Activated naive CD8-positive, alpha-beta T cell treated with anti-CD3 and anti-CD28 coated beads for 36 hours (primary cell): ENCODE measurements around the gene PLEKHG5. TPM values are rescaled to one million over a fixed set of nuclear protein-coding genes. Genes with fewer than 3 reads are reported as not detected.
"Not testable (repeated sequence)": the region's sequence is repeated elsewhere in the genome, so short reads cannot be mapped to it uniquely, and the experiment has no call there.

Source experiments
- DNase-seq: peaks from one replicate; pipeline ENCODE4 v3.0.0; 2021
- H3K27ac Mint-ChIP-seq: one replicate; pipeline ENCODE4 v1.8.0; 2022; ENCODE audit warnings: mild to moderate bottlenecking, moderate library complexity, mixed read lengths
- H3K27me3 Mint-ChIP-seq: one replicate; pipeline ENCODE4 v1.8.0; 2022; ENCODE audit warnings: mild to moderate bottlenecking, mixed read lengths
- H3K36me3 Mint-ChIP-seq: one replicate; pipeline ENCODE4 v1.8.0; 2021; ENCODE audit warnings: mild to moderate bottlenecking, mixed read lengths
- H3K4me1 Mint-ChIP-seq: one replicate; pipeline ENCODE4 v1.8.0; 2021; ENCODE audit warnings: mixed read lengths
- H3K4me3 Mint-ChIP-seq: one replicate; pipeline ENCODE4 v1.8.0; 2022; ENCODE audit warnings: mild to moderate bottlenecking, moderate library complexity, mixed read lengths
- H3K9me3 Mint-ChIP-seq: one replicate; pipeline ENCODE4 v1.8.0; 2022; ENCODE audit warnings: mixed read lengths
- total RNA-seq, 2 experiments: library from RNA; stranded (reverse); gene quantifications; one replicate each; pipeline ENCODE4 v1.2.3, GENCODE V29; 2021

The PLEKHG5 gene
- total RNA-seq, 2 experiments from 2014 or later = 2.2 to 2.3 TPM

DNA sequence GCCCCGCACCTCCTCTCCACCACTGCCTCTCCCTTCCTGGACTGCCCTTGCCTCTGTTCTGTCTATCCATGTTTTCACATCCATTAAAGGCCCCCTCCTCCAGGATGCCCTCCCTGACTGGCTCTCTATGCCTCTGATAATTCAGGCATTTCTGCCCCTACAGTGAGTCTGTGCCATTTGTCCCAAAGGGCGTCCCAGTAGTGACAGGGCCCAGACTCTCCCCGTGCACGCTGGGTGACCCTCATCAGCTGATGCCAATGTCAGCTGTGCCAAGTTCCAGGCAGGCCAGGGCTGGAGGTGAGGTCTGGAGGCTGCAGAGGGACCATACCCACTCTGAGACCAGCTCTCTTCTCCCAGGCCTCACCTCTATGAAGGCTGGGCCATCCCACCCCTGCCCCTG is 3.2 kb upstream of the PLEKHG5 start:
- Mint-ChIP-seq H3K4me3 (no peak overlapping the region), H3K4me1 (peaks cover 24% of the 10 kb centered on the region), H3K27ac (no peak overlapping the region), H3K27me3 (no peaks in the 10 kb centered on the region), H3K36me3 (no peaks in the 10 kb centered on the region), H3K9me3 (no peaks in the 10 kb centered on the region)
- no peak for DNase-seq

GRCh38 chr1:6493834-6494223 is 2.4 kb upstream of the PLEKHG5 start:
- not testable (repeated sequence) for H3K9me3 Mint-ChIP-seq, DNase-seq, H3K27me3 Mint-ChIP-seq, H3K27ac Mint-ChIP-seq, H3K4me3 Mint-ChIP-seq, H3K36me3 Mint-ChIP-seq
- peaks cover 24% of the 10 kb centered on the region for H3K4me1 Mint-ChIP-seq

- DNase-seq = no peak
- Mint-ChIP-seq H3K9me3 (no peaks in the 10 kb centered on the region), H3K4me3 (peak overlapping the region; percentile 82), H3K4me1 (peaks cover 19% of the 10 kb centered on the region), H3K36me3 (no peaks in the 10 kb centered on the region), H3K27ac (peak overlapping the region; percentile 62), H3K27me3 (peaks cover 5% of the 10 kb centered on the region)
Measured at GRCh38 chr1:6491966-6492365, 499 bp upstream of the PLEKHG5 start.

GRCh38 chr1:6491081-6491449 is 402 bp downstream of the PLEKHG5 start:
- no peak for DNase-seq

DNA sequence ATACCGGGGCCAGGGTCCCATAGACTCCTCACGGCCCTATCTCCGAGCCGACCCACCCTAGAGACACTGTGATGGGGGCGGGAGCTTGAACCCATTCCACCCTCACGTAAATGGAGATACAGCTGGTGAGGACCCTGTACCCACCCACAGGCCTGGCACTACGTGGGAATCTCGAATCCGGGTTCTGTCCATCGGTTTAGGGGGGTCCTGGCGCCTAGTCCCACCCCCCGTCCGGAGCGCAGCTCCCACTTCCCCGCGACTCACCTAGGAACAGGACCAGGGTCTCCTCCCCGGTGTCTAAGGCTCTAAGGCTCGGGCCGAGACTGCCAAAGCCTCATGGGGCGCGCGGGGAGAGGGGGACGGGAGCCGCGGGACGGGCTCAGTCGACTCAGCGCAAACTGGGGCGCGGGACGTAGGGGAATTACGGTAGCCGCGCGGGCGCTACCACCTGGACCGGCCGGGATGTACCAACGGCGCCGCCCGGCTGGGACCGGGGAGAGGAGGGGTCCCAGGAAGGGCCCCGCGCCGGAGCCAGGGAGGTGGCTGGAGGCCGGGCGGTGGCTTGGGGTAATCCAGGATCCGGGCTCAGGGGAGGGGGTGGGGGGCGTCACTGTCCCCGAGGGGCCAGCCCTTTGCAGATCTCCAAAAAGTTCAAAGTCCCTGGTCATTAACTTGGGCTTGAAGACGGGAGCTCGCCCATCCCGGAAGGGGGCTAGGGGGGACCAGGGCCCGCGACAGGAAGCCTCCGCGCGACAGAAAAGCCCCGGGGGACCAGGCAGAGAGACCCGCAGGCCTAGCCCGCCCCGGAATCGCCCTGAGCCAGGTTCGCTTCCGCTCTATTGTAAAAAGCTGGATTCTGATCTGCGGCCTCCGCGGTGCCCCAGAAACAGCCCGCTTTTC is 1.0 kb downstream of the PLEKHG5 start:
- H3K36me3 Mint-ChIP-seq = no peaks in the 10 kb centered on the region
- H3K4me1 Mint-ChIP-seq = peaks cover 25% of the 10 kb centered on the region
- H3K27me3 Mint-ChIP-seq = peaks cover 18% of the 10 kb centered on the region
- H3K9me3 Mint-ChIP-seq = no peaks in the 10 kb centered on the region
- peak overlapping the region; percentile 60 for H3K27ac Mint-ChIP-seq
- H3K4me3 Mint-ChIP-seq = peak overlapping the region; percentile 82
- peak; percentile 75 for DNase-seq

More at GRCh38 chr1:6491081-6491449, 402 bp downstream of the PLEKHG5 start:
- Mint-ChIP-seq H3K4me1 (peaks cover 28% of the 10 kb centered on the region), H3K27ac (peak overlapping the region; percentile 62), H3K36me3 (no peaks in the 10 kb centered on the region), H3K9me3 (no peaks in the 10 kb centered on the region), H3K4me3 (peak overlapping the region; percentile 82), H3K27me3 (peaks cover 13% of the 10 kb centered on the region)

DNA sequence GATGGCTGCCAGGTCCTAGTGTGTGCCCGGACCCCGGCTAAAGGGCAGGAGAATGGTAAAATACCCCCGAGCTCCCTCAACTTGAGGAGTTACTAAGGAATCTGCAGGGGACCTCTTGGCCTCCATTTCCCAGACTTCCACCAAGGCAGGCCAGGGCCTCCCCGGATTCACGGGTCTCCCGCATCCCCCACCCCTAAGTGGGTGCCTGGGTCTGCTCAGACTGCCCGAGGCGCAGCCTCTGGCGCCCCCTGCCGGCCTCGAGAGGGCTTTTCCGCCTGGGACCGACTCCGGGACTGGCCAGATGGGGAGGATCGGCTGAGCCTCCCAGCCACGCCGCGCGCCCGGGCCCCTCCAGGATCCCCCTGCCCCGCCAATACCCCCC is 1.7 kb downstream of the PLEKHG5 start:
- Mint-ChIP-seq H3K4me3 (peak overlapping the region; percentile 82), H3K4me1 (peaks cover 25% of the 10 kb centered on the region), H3K9me3 (no peaks in the 10 kb centered on the region), H3K27ac (peak overlapping the region; percentile 60), H3K27me3 (peaks cover 20% of the 10 kb centered on the region), H3K36me3 (no peaks in the 10 kb centered on the region)
- peak; percentile 84 for DNase-seq

DNA sequence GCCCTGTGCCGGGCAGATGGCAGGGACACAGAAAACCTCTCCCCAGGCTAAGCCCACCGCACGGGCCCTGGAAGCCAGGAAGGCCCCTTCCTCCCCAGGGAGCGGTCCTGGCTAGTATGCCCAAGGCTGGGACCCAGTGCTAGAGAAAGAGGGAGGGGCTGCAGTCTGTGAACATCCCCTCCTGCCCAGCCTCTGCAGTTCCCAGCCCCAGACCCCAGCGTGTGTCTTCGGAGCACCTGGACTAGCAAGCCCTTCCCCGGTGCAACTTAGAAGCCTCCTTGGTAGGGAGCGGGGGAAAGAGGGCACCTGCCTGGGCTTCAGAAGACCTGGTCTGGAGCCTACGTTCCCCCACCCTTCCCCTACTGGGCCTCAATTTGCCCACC is 2.1 kb downstream of the PLEKHG5 start:
- no peaks in the 10 kb centered on the region for H3K9me3 Mint-ChIP-seq
- H3K4me3 Mint-ChIP-seq = no peak overlapping the region
- no peaks in the 10 kb centered on the region for H3K36me3 Mint-ChIP-seq
- peaks cover 24% of the 10 kb centered on the region for H3K27me3 Mint-ChIP-seq
- no peak for DNase-seq
- H3K27ac Mint-ChIP-seq = no peak overlapping the region
- H3K4me1 Mint-ChIP-seq = peaks cover 25% of the 10 kb centered on the region

DNA sequence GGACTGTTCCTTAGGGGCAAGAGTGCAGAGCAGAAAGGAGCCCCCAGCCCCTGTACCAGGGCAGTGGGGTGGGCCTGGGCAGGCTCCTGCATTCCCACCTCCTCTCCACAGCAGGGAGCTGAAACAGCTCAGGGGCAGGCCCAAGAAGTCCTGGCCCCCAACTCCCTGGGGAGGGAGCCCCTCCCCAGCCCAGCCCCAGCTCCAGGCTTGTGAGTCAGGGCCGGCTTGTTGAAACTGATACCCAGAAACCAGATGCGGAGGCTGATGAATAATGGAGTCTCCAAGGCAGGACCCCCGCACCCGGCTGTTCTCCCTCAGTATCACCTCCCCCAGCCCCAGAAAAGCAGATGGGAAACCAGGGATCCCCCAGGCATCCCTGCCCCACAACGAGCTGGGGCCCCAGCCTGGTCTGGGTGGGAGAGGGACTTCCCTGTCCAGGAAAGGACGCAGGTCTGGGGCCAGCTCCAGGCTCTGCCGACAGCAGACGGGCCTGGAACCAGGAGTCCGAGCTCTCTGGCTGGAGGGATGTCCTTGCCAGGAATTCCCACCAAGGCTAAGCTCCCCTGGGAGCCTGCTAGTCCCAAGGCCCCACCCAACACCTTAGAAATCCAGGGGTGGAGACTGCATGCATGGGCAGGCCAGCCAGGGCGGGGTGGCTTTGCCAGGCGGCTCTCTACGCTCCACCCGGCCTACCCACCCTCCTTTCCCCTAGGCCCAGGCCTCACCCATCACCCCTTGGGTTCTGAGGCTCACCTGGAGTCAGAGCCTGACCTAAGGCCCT is 2.7 kb downstream of the PLEKHG5 start:
- DNase-seq = no peak
- H3K36me3 Mint-ChIP-seq = no peaks in the 10 kb centered on the region
- H3K4me1 Mint-ChIP-seq = peaks cover 25% of the 10 kb centered on the region
- H3K27me3 Mint-ChIP-seq = peaks cover 30% of the 10 kb centered on the region
- H3K4me3 Mint-ChIP-seq = no peak overlapping the region
- H3K27ac Mint-ChIP-seq = no peak overlapping the region
- H3K9me3 Mint-ChIP-seq = no peaks in the 10 kb centered on the region

DNA sequence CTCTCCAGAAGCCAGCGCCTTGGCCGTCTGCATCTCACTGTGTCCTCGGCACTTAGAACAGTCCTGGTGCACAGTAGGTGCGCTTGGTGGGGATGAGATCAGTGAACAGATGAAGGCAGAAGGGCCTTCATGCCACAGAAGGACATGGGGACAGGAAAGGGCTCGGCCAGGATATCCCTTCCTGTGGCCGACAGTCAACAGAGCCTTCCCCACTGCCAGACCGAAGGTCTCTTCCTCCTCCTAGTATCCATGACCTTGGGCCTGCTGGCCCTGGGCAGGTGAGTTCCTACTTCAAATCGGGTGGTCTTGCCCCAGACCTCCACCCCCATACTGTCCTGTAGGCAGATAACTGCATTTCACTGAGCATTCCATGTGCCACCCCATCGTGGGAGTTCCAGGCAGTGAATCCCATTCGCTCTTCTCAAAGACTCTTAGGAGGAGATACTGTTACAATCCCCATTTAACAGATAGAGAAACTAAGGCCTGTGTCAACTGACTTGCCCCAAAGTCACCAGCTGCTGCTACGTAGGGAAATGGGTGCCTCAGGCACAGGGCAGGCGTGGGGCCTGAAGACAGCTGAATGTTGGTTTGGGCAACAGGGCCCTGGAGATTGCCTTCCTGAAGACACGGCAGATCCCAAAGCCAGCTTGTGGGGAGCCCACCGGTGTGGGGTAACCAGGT is 3.5 kb downstream of the PLEKHG5 start:
- Mint-ChIP-seq H3K27me3 (peaks cover 30% of the 10 kb centered on the region), H3K36me3 (no peaks in the 10 kb centered on the region), H3K4me3 (no peak overlapping the region), H3K4me1 (peaks cover 22% of the 10 kb centered on the region), H3K9me3 (no peaks in the 10 kb centered on the region), H3K27ac (no peak overlapping the region)
- DNase-seq = no peak

DNA sequence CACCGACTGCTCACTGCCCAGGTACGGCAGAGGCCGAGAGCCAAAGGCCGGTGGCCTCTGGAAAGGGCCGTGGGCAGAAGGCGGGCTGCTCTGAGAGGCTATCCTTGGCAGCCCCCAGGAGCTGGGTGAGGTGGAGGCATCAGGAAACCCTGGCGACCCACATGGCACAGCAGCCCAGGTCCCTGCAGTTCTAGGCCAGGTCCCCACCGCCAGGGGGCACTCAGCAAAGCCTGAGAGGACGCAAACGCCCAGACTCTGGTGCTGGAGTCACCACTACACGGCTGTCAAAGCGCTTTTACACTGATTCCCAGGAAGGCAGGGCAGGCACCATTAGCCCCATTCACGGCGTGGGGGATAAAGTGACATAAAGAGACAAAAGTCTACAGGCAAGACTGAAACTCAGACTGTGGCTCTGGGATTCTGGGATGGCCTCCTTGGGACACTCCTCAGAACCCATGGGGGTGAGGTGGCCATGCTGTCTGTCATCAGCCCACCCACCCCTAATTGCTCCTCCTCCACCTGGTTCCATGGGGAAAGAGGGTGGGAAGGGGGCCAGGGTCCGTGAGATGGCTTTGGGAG is 4.9 kb downstream of the PLEKHG5 start:
- DNase-seq = peak; percentile 86
- H3K4me3 Mint-ChIP-seq = no peak overlapping the region
- H3K27ac Mint-ChIP-seq = no peak overlapping the region

DNA sequence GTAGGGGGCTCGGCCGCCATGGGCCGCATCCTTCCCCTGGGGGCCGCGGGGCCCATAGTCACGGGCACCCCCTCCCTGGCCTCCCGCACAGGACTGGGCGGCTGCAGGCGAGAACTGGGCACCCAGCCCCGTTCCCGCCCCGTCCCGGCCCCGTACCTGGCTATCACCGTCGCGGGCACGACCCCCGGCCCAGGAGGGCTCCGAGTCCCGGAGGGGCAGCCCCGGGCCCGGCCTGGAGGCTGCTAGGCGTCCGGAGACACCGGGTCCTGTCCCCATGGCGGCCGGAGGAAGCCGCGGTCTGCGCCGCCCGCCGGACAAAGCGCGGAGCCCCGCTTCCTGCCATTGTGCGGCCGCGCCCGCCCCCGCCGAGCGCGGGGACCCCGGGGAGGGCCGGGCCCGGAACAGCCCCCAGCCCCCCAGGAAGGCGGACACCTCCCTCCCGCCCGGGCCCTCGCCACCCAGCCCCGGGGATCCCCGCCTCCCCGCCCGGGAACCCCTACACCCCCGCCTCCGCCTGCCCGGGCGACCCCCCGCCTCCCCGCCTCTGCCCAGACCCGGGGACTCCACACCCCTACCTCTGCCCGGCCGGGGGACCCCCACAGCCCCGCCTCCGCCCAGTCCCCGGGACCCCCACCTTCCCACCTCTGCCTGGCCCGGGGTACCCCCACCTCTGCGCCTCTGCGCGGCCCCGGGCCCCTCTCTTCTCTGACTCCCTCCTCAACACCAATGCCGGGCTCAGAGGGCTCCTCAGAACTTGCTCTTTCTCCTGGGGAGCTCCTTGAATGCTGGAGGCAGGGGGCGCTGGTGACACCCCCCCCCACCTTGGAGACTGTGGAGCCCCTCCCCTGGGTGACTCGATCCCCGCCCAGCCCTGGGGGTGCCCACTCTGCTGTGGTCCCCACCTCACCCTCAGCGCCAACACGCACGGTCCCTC is 6.0 kb downstream of the PLEKHG5 start:
- no peak for DNase-seq
- Mint-ChIP-seq H3K27ac (no peak overlapping the region), H3K36me3 (no peaks in the 10 kb centered on the region), H3K27me3 (peaks cover 30% of the 10 kb centered on the region), H3K4me3 (no peak overlapping the region), H3K9me3 (no peaks in the 10 kb centered on the region), H3K4me1 (peaks cover 10% of the 10 kb centered on the region)

More for the DNA sequence above, 4.9 kb downstream of the PLEKHG5 start:
- no peaks in the 10 kb centered on the region for H3K9me3 Mint-ChIP-seq
- peaks cover 16% of the 10 kb centered on the region for H3K4me1 Mint-ChIP-seq
- no peaks in the 10 kb centered on the region for H3K36me3 Mint-ChIP-seq
- H3K27me3 Mint-ChIP-seq = peaks cover 30% of the 10 kb centered on the region

- DNase-seq = no peak
- no peak overlapping the region for H3K27ac Mint-ChIP-seq
- H3K27me3 Mint-ChIP-seq = peaks cover 30% of the 10 kb centered on the region
- no peaks in the 10 kb centered on the region for H3K36me3 Mint-ChIP-seq
- no peak overlapping the region for H3K4me3 Mint-ChIP-seq
- peaks cover 10% of the 10 kb centered on the region for H3K4me1 Mint-ChIP-seq
- no peaks in the 10 kb centered on the region for H3K9me3 Mint-ChIP-seq
Measured at GRCh38 chr1:6484826-6485167, 6.7 kb downstream of the PLEKHG5 start.

- DNase-seq = no peak
- Mint-ChIP-seq H3K36me3 (no peaks in the 10 kb centered on the region), H3K27ac (no peak overlapping the region), H3K4me3 (no peak overlapping the region), H3K9me3 (no peaks in the 10 kb centered on the region), H3K27me3 (peaks cover 30% of the 10 kb centered on the region), H3K4me1 (peaks cover 10% of the 10 kb centered on the region)
Measured at GRCh38 chr1:6483761-6484117, 7.7 kb downstream of the PLEKHG5 start.
